Natural killer cell treated with Interleukin-12 subunit alpha and Interleukin-12 subunit beta and Interleukin-15 and Interleukin-18, amount 100 ng/mL, for 72 hours (primary cell): Measurements from ENCODE around the gene ANXA11. TPM values are rescaled to one million over a fixed set of nuclear protein-coding genes. Genes with fewer than 3 reads are reported as not detected.
A peak's percentile ranks its signal among the peaks of the same experiment; 100 is the strongest.
"Not testable (repeated sequence)": the region's sequence is repeated elsewhere in the genome, so short reads cannot be mapped to it uniquely, and the experiment has no call there.

ENCODE experiments used
- ATAC-seq, 2 donors: fragments of 150-1000 bp; cut with Tn5 transposase in 1 of 2; sonication (Bioruptor Pico), chemical (Tn5 transposase) in 1 of 2; 2 replicates each; pipeline ENCODE4 v1.10.0; 2021
- DNase-seq: peaks from one replicate; pipeline ENCODE4 v3.0.0; 2022; ENCODE audit warnings: low spot score
- H3K27ac Mint-ChIP-seq, 2 donors: 1 replicate in 1 of 2; 2 replicates in 1 of 2; pipeline ENCODE4 v1.8.0; 2022; ENCODE audit warnings: mixed read lengths in 2 of 2, mild to moderate bottlenecking in 1 of 2, moderate library complexity in 1 of 2
- H3K27me3 Mint-ChIP-seq, 2 donors: 1 replicate in 1 of 2; 2 replicates in 1 of 2; pipeline ENCODE4 v1.8.0; 2022; ENCODE audit warnings: mixed read lengths in 2 of 2
- H3K36me3 Mint-ChIP-seq: one replicate; pipeline ENCODE4 v1.8.0; 2022; ENCODE audit warnings: mixed read lengths
- H3K4me1 Mint-ChIP-seq, 2 donors: 1 replicate in 1 of 2; 2 replicates in 1 of 2; pipeline ENCODE4 v1.8.0; 2022; ENCODE audit warnings: low read depth in 2 of 2, mixed read lengths in 2 of 2, mild to moderate bottlenecking in 1 of 2
- H3K4me3 Mint-ChIP-seq: one replicate; pipeline ENCODE4 v1.8.0; 2022; ENCODE audit warnings: mixed read lengths
- H3K9me3 Mint-ChIP-seq: 2 replicates; pipeline ENCODE4 v1.8.0; 2022; ENCODE audit warnings: mixed read lengths
- total RNA-seq, 2 donors: library from RNA; stranded (reverse); gene quantifications; one replicate each; pipeline ENCODE4 v1.2.3, GENCODE V29; 2022

The ANXA11 gene
- total RNA-seq, 2 donors from 2014 or later: 134 to 166 TPM

DNA sequence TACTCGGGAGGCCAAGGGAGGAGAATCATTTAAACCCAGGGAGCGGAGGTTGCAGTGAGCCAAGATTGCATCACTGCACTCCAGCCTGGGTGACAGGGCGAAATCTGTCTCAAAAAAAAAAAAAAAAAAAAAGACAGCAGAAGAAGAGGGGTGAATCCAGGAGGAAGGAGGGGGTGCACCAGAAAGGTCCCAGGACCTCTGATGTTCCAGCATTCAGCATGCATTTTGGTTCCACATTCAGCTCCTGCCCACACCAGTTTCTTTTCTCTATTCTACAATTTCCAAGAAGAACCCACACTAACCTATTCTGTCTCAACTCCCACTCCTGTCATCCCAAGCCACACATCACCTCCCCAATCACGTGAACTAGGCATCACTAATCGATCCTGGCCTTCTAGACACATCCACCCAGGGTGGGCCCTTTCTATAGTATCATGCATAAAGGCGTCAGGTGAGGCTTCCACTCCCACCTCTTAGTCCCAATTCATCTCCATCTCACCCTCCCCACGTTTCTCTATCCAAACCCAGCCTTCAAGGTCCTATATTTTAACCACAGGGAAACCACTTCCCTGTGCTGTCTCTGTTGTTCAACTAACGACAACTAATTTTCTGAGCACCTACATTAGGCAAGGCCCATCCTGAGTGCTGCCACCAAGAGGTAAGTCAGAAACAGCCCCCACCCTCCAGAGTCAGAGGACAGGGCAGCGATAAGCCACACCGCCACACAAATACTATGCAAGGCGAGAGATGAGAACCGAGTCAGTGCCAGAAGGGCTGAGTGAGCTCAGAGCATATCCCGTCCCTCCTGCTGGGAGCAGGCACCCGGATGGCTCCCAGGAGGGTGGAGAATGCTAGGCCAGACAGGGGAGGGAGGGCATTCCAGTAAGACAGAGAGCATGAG lies 2.2 kb downstream of the ANXA11 start:
- H3K36me3 Mint-ChIP-seq: no peaks in the 10 kb centered on the region
- ATAC-seq: peak; percentile 40 to 62
- H3K27ac Mint-ChIP-seq: peak overlapping the region; percentile 80 to 84
- H3K27me3 Mint-ChIP-seq: no peaks in the 10 kb centered on the region
- H3K4me1 Mint-ChIP-seq: peaks cover 52 to 53% of the 10 kb centered on the region in 2 donors
- peak overlapping the region; percentile 90 for H3K4me3 Mint-ChIP-seq
- no peaks in the 10 kb centered on the region for H3K9me3 Mint-ChIP-seq
- DNase-seq: peak; percentile 68

DNA sequence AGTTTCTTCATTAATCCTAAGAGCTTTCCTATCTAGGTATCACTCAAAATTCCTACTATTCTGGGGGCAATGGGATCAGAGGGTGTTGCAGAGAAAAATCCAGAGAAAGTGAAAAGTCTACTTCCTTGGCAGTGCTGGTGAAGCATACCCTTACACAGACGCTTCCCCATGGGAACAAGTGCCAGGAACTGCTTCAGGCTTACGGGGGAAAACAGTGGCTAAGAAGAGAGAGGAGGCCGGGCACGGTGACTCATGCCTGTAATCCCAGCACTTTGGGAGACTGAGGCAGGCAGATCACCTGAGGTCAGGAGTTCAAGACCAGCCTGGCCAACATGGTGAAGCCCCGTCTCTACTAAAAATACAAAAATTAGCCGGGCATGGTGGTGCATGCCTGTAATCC lies 2.8 kb downstream of the ANXA11 start:
- H3K4me1 Mint-ChIP-seq: peaks cover 52 to 54% of the 10 kb centered on the region in 2 donors
- not testable (repeated sequence) for H3K27me3 Mint-ChIP-seq, ATAC-seq, DNase-seq, H3K9me3 Mint-ChIP-seq, H3K36me3 Mint-ChIP-seq
- H3K4me3 Mint-ChIP-seq: peak overlapping the region; percentile 90
- peak overlapping the region; percentile 80 to 84 for H3K27ac Mint-ChIP-seq

GRCh38 chr10:80201608-80202141 lies 3.7 kb downstream of the ANXA11 start:
- H3K27ac Mint-ChIP-seq: peak overlapping the region; percentile 80 to 84
- no peaks in the 10 kb centered on the region for H3K9me3 Mint-ChIP-seq
- H3K4me1 Mint-ChIP-seq: peaks cover 60 to 61% of the 10 kb centered on the region in 2 donors
- no peaks in the 10 kb centered on the region for H3K36me3 Mint-ChIP-seq
- H3K4me3 Mint-ChIP-seq: peak overlapping the region; percentile 90
- H3K27me3 Mint-ChIP-seq: no peaks in the 10 kb centered on the region
- ATAC-seq (no peak), DNase-seq (no peak)

DNA sequence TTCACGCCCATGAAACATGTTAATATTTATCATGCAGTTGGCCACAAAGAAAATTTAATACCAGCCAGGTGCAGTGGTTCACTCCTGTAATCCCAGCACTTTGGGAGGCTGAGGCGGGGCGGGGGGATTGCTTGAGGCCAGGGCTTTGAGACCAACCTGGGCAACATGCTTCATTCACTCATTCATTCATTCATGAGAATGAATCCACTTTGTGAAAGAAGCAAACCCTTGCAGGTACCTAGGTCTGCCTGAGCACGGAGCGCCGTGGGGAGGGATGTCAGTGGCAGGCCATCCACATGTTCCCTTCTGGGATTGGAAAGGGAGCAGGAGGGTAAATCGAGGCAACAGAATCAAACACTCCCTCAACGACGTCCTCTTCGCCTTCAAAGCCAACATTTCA lies 4.7 kb downstream of the ANXA11 start:
- DNase-seq (no peak), ATAC-seq (no peak)
- Mint-ChIP-seq H3K4me3 (no peak overlapping the region), H3K27me3 (no peaks in the 10 kb centered on the region), H3K9me3 (no peaks in the 10 kb centered on the region), H3K36me3 (peaks cover 5% of the 10 kb centered on the region), H3K27ac (peak overlapping the region; percentile 80 to 84), H3K4me1 (peaks cover 65% of the 10 kb centered on the region in 2 donors)

DNA sequence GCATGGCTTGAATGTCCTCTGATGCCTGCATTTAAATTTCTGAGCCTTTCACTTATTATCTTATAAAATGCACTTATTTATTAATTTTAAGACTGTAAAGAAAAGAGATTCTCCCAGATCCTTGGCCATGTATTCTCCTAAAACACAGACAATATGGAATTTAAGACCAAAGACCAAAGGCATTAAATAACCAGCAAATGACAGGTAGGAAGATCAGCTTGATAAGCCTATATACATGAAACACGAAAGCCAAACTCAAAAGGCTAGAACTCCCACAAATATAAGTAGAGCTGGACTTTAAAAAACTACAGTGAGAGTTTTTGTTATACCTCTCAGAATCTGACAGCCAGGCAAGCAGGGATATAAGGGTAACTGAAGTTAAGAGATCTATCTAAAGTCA lies 5.1 kb downstream of the ANXA11 start:
- H3K4me1 Mint-ChIP-seq: peaks cover 66 to 67% of the 10 kb centered on the region in 2 donors

DNA sequence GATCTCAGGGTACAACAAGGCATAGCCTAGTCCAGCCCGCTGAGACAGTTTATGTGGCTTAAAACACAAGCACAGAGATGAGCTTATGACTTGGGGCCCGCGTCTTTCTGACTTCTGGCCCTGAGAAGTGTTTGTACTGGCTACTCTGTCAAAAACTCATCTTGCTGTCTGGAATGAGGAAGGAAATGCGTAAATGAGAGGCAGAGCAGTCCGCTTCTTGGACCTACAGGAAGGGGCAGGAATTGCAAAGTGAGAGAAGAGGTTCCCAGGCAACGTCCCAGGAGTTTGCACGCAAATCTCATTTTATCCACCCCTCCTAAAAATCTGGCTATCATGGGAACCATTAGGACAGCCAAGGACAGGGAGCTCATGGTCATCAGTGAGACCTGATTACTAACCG lies 5.5 kb downstream of the ANXA11 start:
- ATAC-seq: no peak

More for the DNA sequence above, 5.1 kb downstream of the ANXA11 start:
- H3K36me3 Mint-ChIP-seq: peaks cover 6% of the 10 kb centered on the region
- no peaks in the 10 kb centered on the region for H3K9me3 Mint-ChIP-seq
- DNase-seq: no peak
- H3K27ac Mint-ChIP-seq: peak overlapping the region in 1 of 2 donors; percentile 80
- H3K4me3 Mint-ChIP-seq: no peak overlapping the region
- ATAC-seq: no peak
- no peaks in the 10 kb centered on the region for H3K27me3 Mint-ChIP-seq

GRCh38 chr10:80197972-80198916 lies 7.1 kb downstream of the ANXA11 start:
- Mint-ChIP-seq H3K9me3 (no peaks in the 10 kb centered on the region), H3K27ac (peak overlapping the region in 1 of 2 donors; percentile 13), H3K36me3 (peaks cover 6% of the 10 kb centered on the region), H3K27me3 (no peaks in the 10 kb centered on the region), H3K4me3 (no peak overlapping the region), H3K4me1 (peaks cover 56 to 57% of the 10 kb centered on the region in 2 donors)
- ATAC-seq: no peak
- no peak for DNase-seq

More for the DNA sequence above, 5.5 kb downstream of the ANXA11 start:
- Mint-ChIP-seq H3K27me3 (no peaks in the 10 kb centered on the region), H3K9me3 (no peaks in the 10 kb centered on the region), H3K27ac (peak overlapping the region in 1 of 2 donors; percentile 80), H3K4me3 (no peak overlapping the region), H3K36me3 (peaks cover 6% of the 10 kb centered on the region), H3K4me1 (peaks cover 68 to 69% of the 10 kb centered on the region in 2 donors)
- DNase-seq: no peak

- H3K36me3 Mint-ChIP-seq: peaks cover 13% of the 10 kb centered on the region
- H3K4me1 Mint-ChIP-seq: peaks cover 49 to 51% of the 10 kb centered on the region in 2 donors
- DNase-seq (no peak), ATAC-seq (no peak)
- peak overlapping the region; percentile 81 to 89 for H3K27ac Mint-ChIP-seq
- H3K27me3 Mint-ChIP-seq: no peaks in the 10 kb centered on the region
- H3K9me3 Mint-ChIP-seq: no peaks in the 10 kb centered on the region
- peak overlapping the region; percentile 71 for H3K4me3 Mint-ChIP-seq
These were observed 8.4 kb downstream of the ANXA11 start for GRCh38 chr10:80196950-80197315.

DNA sequence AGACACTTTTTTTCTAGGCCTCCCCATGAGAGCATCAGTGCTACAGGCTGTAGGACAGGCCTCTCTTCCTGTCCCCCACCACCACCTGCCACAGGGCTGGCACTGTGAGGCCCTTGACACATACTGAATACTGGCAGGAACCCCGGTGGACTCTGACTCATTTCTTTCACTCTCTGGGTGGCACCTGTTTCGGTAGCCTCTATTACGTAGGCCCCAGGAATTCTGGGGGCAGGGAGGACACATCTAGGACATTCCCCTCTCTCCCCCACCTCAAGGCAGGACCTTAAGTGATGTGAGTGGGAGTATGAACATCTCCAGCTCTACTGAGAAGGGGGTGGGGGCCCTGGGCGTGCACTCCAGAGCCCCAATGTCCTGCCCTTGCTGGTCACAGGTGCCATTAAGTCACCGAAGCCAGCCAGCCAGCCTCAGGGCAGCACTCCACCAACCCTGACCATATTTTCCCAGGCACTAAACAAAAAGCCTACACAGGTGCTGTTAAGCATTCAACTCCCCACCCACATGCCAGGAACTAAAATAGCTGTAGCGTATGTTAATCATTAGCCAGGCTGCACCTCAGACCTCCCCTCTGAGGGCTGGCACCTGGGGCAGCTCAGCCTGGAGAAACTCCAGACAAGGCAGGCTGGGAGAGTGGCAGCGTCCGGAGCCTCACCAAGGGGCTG lies 8.9 kb downstream of the ANXA11 start:
- Mint-ChIP-seq H3K36me3 (peaks cover 13% of the 10 kb centered on the region), H3K9me3 (no peaks in the 10 kb centered on the region), H3K27ac (peak overlapping the region; percentile 81 to 89), H3K4me1 (peaks cover 49 to 51% of the 10 kb centered on the region in 2 donors), H3K4me3 (peak overlapping the region; percentile 71), H3K27me3 (no peaks in the 10 kb centered on the region)
- peak; percentile 75 for DNase-seq
- ATAC-seq: peak; percentile 84 to 90

GRCh38 chr10:80195046-80195574 lies 10.2 kb downstream of the ANXA11 start:
- Mint-ChIP-seq H3K4me1 (peaks cover 45 to 47% of the 10 kb centered on the region in 2 donors), H3K36me3 (peaks cover 13% of the 10 kb centered on the region), H3K27me3 (no peaks in the 10 kb centered on the region), H3K9me3 (no peaks in the 10 kb centered on the region), H3K27ac (peak overlapping the region; percentile 81 to 89), H3K4me3 (peak overlapping the region; percentile 71)
- ATAC-seq (no peak), DNase-seq (no peak)

GRCh38 chr10:80194373-80195045 lies 10.8 kb downstream of the ANXA11 start:
- H3K27me3 Mint-ChIP-seq: no peaks in the 10 kb centered on the region
- no peak for ATAC-seq
- peak overlapping the region in 1 of 2 donors; percentile 81 for H3K27ac Mint-ChIP-seq
- H3K9me3 Mint-ChIP-seq: no peaks in the 10 kb centered on the region
- H3K36me3 Mint-ChIP-seq: peaks cover 13% of the 10 kb centered on the region
- H3K4me1 Mint-ChIP-seq: peaks cover 50 to 51% of the 10 kb centered on the region in 2 donors
- DNase-seq: no peak
- no peak overlapping the region for H3K4me3 Mint-ChIP-seq

- Mint-ChIP-seq H3K4me1 (peaks cover 58 to 64% of the 10 kb centered on the region in 2 donors), H3K36me3 (peaks cover 13% of the 10 kb centered on the region), H3K9me3 (no peaks in the 10 kb centered on the region), H3K4me3 (no peak overlapping the region), H3K27me3 (no peaks in the 10 kb centered on the region), H3K27ac (peak overlapping the region; percentile 82 to 90)
- no peak for DNase-seq
- no peak for ATAC-seq
These were observed 12.8 kb downstream of the ANXA11 start for GRCh38 chr10:80192553-80192952.
